Suprapubic skin (tissue), 4 donors: ENCODE results near the gene PLCL2. TPM values are rescaled to one million over a fixed set of nuclear protein-coding genes. Genes with fewer than 3 reads are reported as not detected.

Experiments
- DNase-seq, 2 donors: peaks; one replicate each; pipeline ENCODE4 v3.0.0-alpha.2; 2019; ENCODE audit warnings: low spot score in 2 of 2
- H3K27ac ChIP-seq: fragments of 200-600 bp; sonication (generic); one replicate; pipeline ENCODE4 v1.5.1; 2019
- H3K27me3 ChIP-seq: fragments of 200-600 bp; sonication (generic); one replicate; pipeline ENCODE4 v1.5.1; 2019
- H3K36me3 ChIP-seq: fragments of 200-600 bp; sonication (generic); one replicate; pipeline ENCODE4 v1.5.1; 2019
- H3K4me1 ChIP-seq: fragments of 200-600 bp; sonication (generic); one replicate; pipeline ENCODE4 v1.5.1; 2019
- H3K4me3 ChIP-seq: fragments of 200-600 bp; sonication (generic); one replicate; pipeline ENCODE4 v1.5.1; 2019; ENCODE audit warnings: mild to moderate bottlenecking
- H3K9me3 ChIP-seq: fragments of 200-600 bp; sonication (generic); one replicate; pipeline ENCODE4 v1.5.1; 2019
- EP300 ChIP-seq: sonication (generic); formaldehyde crosslinking; IDR thresholded peaks from one replicate; pipeline ENCODE4 v1.6.1; 2017; ENCODE audit warnings: antibody characterized with exemption
- POLR2A ChIP-seq, 2 donors: fragments of 450-650 bp; IDR thresholded peaks; one replicate each; pipeline ENCODE4 v1.6.1; 2017; ENCODE audit warnings: antibody characterized with exemption in 2 of 2, mild to moderate bottlenecking in 2 of 2, moderate library complexity in 2 of 2
- POLR2AphosphoS5 ChIP-seq, 3 donors: sonication (generic); formaldehyde crosslinking; IDR thresholded peaks; one replicate each; pipeline ENCODE4 v1.6.1; 2017; ENCODE audit warnings: antibody characterized with exemption in 3 of 3
- WGBS: methylation state at CpG from one replicate; pipeline ENCODE4 v1.1.5; 2018; 5-methylcytosine and 5-hydroxymethylcytosine counted together
- total RNA-seq, 4 donors: library from RNA; depleted of rRNA; stranded (reverse); fragments of >200 nt; gene quantifications; one replicate each; pipeline ENCODE4 v1.1.0, GENCODE V29; 2016
- TF ChIP-seq, protein P1 (sequence below), 2 donors: fragments of 200-600 bp in 1 of 2; fragments of 450-650 bp in 1 of 2; sonication (generic) in 1 of 2; IDR thresholded peaks; one replicate each; pipeline ENCODE4 v1.5.1; 2016 to 2019; ENCODE audit warnings: antibody characterized with exemption in 2 of 2, mild to moderate bottlenecking in 1 of 2, moderate library complexity in 1 of 2

Gene PLCL2
- total RNA-seq, 4 donors from 2014 or later: 1.5 to 4.2 (median 1.9) TPM

DNA sequence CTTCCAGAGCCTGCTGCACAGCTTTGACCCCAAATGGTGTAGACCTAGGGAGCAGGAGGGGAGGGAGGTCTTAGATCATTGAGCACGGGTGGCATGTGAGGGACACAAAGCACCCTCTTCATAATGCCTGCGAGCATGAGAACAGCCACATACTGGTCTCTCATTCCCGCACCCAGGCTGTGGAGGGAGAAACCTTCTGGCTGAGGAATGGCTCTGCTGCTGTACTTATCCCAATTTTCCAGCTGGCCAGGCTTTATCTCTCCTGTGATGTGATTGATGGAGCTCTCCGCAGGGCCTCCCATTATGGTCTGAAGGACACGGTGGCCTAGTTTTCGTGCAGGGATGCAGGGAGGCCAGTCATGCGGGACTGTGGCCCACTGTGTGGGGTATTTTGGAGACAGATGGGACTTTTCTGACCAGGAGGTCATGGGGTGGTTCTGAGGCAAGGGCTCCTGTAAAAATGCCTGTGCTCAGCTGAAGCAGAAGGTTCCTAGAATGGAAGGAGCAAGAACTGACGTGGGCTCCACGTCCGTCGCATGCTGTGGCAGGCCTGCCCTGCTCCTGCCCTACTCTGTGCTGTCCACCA lies 251.5 kb downstream of the PLCL2 start:
- Histone ChIP-seq H3K27me3 (no peaks in the 10 kb centered on the region), H3K27ac (no peak overlapping the region), H3K36me3 (no peaks in the 10 kb centered on the region), H3K9me3 (peaks cover 7% of the 10 kb centered on the region), H3K4me3 (no peak overlapping the region), H3K4me1 (no peaks in the 10 kb centered on the region)
- DNase-seq: peak in 1 of 2 donors; percentile 40
- TF ChIP-seq EP300: no peak
- TF ChIP-seq POLR2AphosphoS5 (IDR thresholded peaks at IDR 0.05): no peak
- 60% methylated on average over 11 of the region's 11 CpGs for WGBS

DNA sequence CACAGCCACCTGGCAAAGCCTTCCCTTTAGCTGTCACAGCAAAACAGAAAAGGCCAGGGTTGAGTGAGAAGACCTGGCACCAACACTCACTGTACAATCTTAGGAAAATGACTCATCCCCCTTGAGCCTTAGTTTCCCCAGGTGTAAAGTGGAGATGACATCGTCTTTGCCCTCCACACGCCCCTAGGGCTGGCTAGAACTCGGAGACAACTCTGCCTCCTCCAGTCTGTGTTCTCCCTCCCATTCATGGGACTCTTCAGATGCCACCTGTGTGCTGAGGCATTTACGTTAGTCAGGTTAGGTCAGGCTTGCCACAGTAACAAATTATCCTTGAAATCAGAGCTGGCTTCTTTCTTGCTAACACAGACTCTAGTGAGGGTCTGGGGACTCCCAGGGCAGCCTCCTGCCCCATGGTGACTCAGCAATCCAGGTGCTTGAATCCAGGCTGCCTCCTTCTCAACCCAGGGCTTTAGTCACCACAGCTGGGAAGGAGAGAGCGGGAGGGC lies 252.6 kb downstream of the PLCL2 start:
- Histone ChIP-seq H3K27me3 (no peaks in the 10 kb centered on the region), H3K27ac (no peak overlapping the region), H3K4me3 (no peak overlapping the region), H3K9me3 (peaks cover 7% of the 10 kb centered on the region), H3K36me3 (no peaks in the 10 kb centered on the region), H3K4me1 (no peaks in the 10 kb centered on the region)
- WGBS: 83% methylated on average over 4 of the region's 5 CpGs
- TF ChIP-seq EP300: no peak
- TF ChIP-seq, protein P1, sequence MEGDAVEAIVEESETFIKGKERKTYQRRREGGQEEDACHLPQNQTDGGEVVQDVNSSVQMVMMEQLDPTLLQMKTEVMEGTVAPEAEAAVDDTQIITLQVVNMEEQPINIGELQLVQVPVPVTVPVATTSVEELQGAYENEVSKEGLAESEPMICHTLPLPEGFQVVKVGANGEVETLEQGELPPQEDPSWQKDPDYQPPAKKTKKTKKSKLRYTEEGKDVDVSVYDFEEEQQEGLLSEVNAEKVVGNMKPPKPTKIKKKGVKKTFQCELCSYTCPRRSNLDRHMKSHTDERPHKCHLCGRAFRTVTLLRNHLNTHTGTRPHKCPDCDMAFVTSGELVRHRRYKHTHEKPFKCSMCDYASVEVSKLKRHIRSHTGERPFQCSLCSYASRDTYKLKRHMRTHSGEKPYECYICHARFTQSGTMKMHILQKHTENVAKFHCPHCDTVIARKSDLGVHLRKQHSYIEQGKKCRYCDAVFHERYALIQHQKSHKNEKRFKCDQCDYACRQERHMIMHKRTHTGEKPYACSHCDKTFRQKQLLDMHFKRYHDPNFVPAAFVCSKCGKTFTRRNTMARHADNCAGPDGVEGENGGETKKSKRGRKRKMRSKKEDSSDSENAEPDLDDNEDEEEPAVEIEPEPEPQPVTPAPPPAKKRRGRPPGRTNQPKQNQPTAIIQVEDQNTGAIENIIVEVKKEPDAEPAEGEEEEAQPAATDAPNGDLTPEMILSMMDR (IDR thresholded peaks at IDR 0.05): no peak
- no peak for TF ChIP-seq POLR2A (IDR thresholded peaks at IDR 0.05)
- TF ChIP-seq POLR2AphosphoS5 (IDR thresholded peaks at IDR 0.05): no peak
- no peak for DNase-seq

GRCh38 chr3:17138246-17139039 lies 253.7 kb downstream of the PLCL2 start:
- DNase-seq: no peak
- Histone ChIP-seq H3K27me3 (no peaks in the 10 kb centered on the region), H3K4me1 (no peaks in the 10 kb centered on the region), H3K9me3 (peaks cover 7% of the 10 kb centered on the region), H3K36me3 (no peaks in the 10 kb centered on the region), H3K27ac (no peak overlapping the region), H3K4me3 (no peak overlapping the region)
- 81% methylated on average over 4 of the region's 7 CpGs for WGBS
- no peak for TF ChIP-seq EP300
- TF ChIP-seq POLR2AphosphoS5 (IDR thresholded peaks at IDR 0.05): no peak
- TF ChIP-seq POLR2A (IDR thresholded peaks at IDR 0.05): no peak
- TF ChIP-seq, protein P1 (IDR thresholded peaks at IDR 0.05): no peak
